Fibroblast of villous mesenchyme (primary cell): ENCODE results near the gene EPHA7. TPM values are rescaled to one million over a fixed set of nuclear protein-coding genes. Genes with fewer than 3 reads are reported as not detected.

Source experiments
- DNase-seq: peaks from one replicate; pipeline ENCODE4 v3.0.0-alpha.2; 2010; ENCODE audit warnings: low read depth
- H3K4me3 ChIP-seq: 2 replicates; pipeline ENCODE4 v1.5.1; 2011; ENCODE audit warnings: low read depth, mild to moderate bottlenecking, low read length
- total RNA-seq: library from RNA; depleted of rRNA; stranded (reverse); fragments of >200 nt; gene quantifications from 2 replicates; pipeline ENCODE4 v1.2.3, GENCODE V29; 2012
- TF ChIP-seq, protein P1 (sequence below): IDR thresholded peaks from 2 replicates; pipeline ENCODE4 v1.5.1; 2012; ENCODE audit warnings: low read depth, mild to moderate bottlenecking, low read length; ENCODE audit not compliant: insufficient read depth

EPHA7 gene
- total RNA-seq, 1 donor = 0.43 TPM

- TF ChIP-seq, protein P1, sequence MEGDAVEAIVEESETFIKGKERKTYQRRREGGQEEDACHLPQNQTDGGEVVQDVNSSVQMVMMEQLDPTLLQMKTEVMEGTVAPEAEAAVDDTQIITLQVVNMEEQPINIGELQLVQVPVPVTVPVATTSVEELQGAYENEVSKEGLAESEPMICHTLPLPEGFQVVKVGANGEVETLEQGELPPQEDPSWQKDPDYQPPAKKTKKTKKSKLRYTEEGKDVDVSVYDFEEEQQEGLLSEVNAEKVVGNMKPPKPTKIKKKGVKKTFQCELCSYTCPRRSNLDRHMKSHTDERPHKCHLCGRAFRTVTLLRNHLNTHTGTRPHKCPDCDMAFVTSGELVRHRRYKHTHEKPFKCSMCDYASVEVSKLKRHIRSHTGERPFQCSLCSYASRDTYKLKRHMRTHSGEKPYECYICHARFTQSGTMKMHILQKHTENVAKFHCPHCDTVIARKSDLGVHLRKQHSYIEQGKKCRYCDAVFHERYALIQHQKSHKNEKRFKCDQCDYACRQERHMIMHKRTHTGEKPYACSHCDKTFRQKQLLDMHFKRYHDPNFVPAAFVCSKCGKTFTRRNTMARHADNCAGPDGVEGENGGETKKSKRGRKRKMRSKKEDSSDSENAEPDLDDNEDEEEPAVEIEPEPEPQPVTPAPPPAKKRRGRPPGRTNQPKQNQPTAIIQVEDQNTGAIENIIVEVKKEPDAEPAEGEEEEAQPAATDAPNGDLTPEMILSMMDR = no peak
- H3K4me3 ChIP-seq = no peak overlapping the region
- no peak for DNase-seq
These were observed 81.5 kb downstream of the EPHA7 start for GRCh38 chr6:93337772-93338394.

DNA sequence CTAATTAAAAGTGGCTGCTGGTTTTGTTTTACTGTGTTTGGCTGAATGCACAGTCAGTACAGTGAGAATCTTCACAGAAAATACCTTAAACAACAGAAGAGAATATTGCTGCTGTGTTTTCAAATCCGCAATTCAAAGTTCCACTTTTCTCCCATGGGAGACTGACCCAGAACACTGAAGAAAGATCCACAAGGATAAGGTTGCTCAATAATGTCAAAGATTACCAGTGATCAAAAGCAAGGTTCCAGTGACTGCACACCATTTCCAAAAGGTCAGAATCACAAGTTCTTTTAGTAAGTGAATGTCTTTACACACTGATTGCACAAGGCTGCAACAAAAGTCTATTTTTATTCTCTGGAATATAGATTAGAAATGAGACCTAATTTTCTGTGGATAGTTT lies 82.3 kb downstream of the EPHA7 start:
- no peak overlapping the region for H3K4me3 ChIP-seq
- TF ChIP-seq, protein P1 = no peak
- no peak for DNase-seq

GRCh38 chr6:93329301-93330000 lies 89.9 kb downstream of the EPHA7 start:
- TF ChIP-seq, protein P1 = no peak
- no peak overlapping the region for H3K4me3 ChIP-seq
- no peak for DNase-seq

GRCh38 chr6:93327857-93328256 lies 91.5 kb downstream of the EPHA7 start:
- DNase-seq = no peak
- TF ChIP-seq, protein P1 = no peak
- no peak overlapping the region for H3K4me3 ChIP-seq

DNA sequence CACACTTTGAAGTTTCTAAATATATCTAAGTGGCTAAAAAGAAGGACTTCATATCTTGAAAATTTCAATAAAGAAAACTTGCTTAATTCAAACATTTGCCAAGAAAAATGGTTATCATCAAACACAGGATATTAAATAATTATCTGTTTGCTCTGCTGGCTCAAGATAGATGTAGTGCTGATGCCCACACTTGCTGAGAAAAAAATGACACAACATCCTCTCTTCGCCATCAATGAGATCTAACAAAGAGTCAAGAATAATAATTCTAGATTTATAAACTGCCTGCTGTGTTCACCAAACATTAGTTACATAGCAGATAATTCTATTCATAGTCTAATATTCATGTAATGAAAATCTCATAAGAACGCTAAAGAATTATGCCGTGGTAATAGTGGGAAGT lies 93.6 kb downstream of the EPHA7 start:
- TF ChIP-seq, protein P1 = no peak
- DNase-seq = no peak
- no peak overlapping the region for H3K4me3 ChIP-seq

DNA sequence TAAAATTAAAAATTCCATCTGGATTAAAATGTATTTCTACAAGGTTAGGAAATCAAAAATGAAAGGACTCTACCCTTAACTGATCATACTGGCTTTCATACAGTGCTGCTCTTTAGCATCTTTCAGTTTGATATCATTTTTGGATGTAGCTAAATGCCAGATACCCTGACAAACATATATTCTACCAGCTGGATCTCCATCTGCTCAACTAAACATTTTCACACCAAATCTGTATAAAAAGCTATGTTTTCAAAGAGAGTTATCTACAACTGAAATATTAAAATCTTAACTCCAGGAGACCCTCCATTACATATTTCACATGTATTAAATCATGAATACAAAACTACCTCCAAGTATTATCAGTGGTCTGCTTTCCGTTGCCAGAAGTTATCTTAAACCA lies 95.7 kb downstream of the EPHA7 start:
- TF ChIP-seq, protein P1 = no peak
- no peak overlapping the region for H3K4me3 ChIP-seq
- DNase-seq = no peak
